NCI-H226 (cell line): Measurements from ENCODE around the gene RREB1.
A peak's percentile ranks its signal among the peaks of the same experiment; 100 is the strongest.
"Not testable (repeated sequence)": the region's sequence is repeated elsewhere in the genome, so short reads cannot be mapped to it uniquely, and the experiment has no call there.

ENCODE experiments used
- DNase-seq: peaks from one replicate; pipeline ENCODE4 v3.0.0-alpha.2; 2015

Gene RREB1

DNA sequence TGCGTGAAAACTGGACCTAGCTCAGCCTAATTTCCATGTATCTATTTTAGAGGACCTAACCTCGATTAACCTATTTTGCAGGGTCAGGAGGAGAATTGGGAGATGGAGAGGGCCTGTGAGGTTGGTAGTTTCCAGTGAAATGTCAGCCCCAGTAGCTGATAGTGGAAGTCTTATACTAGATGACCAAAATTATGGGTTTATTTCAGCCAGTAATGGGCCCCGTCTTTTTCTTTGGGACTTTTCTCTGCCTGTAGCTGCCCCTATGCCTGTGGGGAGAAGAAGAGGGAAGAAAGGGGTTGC, 37.8 kb downstream of the RREB1 start:
- no peak for DNase-seq

DNA sequence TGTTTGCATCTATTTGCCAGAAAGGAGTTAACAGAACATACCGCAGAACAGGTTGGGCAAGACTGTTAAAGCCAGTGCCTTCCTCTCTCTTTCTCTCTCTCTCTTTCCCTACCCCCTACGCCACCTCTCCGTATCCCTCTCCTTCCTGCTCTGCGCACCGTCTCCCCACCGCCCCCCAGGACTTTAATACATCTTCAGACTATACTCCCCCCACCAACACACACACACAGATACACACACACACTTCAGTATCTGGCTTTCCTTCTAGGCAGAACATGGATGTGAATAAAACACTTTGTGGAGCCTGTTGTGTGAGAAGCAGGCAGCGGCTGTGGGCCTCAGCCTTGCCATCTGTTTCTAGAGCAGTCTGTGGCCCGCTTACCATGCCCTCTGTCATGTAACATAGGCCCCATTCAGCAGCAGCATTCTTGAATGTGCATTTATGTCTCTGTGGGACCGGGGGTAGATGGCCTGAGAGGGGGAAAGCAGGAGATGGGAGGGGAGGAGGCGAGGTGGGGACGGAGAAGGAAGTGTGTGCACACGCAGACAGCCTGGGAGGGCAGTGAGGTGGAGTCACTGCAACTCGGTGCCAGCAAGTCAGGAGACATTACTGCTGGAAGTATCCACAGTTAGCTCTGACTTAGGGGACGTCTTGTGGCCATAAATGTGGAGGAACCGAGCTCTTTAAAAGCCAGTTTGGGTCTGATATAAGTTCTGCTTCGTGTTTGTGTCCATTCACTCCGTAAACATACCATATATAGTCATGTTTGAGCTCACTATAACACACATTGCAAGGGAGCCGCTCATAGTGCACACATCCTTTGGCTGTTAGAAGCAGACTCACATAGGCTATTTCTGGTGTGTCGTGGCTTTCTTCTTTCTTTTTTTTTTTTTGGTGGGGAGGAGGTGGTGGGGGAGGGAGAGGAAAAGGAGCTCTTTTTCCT, 38.4 kb downstream of the RREB1 start:
- no peak for DNase-seq

DNA sequence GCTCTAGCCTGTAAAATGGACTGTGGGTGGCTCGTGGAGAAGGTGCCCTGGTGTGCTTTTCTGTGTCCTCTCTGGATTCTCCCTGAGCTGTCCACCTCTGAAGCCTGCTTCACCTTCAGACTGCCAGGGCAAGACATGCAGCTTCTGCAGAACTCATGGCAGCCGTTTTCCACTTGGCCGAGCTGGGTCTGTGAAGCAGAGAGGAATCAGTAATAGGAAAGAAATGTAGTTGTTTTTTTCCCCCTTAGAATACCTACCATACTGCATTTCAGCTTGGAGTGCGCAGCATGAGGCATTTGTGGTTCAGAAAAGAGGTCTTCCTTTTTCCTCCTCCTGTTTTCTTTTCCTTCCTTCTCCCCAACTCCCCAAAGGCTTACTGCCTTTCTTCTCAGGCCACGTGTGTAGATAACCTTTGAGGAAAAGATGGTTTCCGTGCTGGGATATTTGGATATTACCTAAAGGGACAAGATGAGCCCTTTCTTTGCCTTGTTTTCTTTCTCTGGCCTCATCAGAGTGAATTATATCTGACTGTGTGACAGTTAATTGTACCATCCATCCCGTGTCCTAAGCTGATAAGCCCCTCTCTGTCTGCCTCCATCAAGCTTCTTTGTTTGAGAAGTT, 39.4 kb downstream of the RREB1 start:
- DNase-seq = no peak

DNA sequence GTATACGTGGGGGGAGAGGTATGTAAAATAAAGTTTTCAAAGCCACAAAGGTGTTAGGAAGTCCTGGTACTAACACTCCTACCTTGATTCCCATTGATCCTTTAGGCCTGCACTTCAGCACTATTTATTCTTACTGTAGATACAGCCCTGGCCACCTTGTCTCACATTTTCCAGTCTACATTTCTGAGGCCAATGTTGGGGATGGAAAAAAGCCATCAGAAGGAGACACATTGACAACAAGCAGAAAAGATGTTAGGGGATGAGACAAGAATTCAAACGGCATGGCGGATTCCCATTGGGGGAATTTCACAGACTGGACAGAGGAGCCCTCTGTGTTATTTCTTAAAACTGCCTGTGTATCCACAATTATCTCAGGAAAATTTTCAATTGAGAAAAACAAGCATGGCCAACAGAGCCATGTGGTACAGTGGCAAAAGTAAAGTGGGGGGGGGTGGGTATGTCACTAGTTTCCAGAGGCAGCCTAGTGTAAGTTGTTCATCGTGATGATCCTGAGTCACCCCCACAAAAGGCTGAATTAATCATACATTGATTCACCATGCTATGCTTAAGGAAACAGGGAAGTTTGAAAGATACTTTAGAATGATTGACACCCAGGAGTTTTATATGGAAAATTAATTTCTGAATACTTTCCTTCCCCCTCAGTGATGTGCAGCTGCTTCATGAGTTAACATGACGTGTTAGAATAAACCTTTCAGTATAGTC, 40.5 kb downstream of the RREB1 start:
- DNase-seq = peak; percentile 31

DNA sequence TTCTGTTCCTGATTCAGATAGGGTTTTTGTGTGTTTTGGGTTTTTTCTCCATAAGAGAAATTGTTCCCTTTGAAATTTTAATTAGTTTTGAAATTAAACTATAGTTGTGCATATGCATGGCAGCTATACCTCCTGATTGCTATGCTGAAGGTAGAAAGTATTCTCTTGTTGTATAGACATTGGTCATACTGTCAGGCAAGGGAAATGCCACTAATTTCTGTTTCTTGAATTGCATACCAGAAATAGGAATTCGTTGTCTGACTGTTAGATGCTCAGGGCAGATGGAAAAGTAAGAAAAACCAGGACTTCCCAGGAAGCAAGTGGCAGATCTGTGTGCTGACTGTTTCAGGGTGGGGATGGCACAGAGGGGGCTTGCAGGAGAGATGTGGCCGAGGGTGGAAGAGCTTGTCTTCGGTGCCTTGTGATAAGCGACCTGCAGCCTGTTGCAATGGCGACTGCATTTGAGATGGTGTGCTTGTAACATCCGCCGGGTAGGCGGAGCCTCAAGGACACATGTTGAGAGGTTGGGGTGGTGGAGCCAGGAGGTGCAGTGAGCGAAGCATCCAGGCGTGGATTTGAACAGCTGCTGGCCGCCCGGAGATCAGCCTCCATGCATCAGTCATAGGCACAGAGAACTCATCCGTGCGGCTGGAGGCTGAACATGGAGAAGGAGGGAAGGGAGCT, 42.8 kb downstream of the RREB1 start:
- no peak for DNase-seq

DNA sequence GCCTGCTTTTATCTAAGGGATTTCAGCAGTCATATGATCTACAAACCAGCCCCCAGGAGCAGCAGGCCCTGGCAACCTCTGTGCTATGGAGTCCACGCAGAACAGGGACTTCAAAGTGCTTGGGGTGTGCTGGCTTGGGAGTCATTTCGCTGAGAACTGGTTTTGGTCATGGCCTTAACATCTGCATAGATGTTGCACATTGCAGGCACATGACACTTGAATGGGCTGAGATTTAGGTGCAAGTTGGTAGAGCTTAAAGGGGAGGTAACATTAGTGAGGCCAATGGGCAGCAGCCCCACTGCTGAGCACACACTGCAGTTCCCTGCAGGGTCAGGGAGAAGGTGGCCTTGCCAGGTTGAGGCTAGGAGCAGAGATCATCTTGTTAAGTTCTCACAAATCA, 43.6 kb downstream of the RREB1 start:
- no peak for DNase-seq

DNA sequence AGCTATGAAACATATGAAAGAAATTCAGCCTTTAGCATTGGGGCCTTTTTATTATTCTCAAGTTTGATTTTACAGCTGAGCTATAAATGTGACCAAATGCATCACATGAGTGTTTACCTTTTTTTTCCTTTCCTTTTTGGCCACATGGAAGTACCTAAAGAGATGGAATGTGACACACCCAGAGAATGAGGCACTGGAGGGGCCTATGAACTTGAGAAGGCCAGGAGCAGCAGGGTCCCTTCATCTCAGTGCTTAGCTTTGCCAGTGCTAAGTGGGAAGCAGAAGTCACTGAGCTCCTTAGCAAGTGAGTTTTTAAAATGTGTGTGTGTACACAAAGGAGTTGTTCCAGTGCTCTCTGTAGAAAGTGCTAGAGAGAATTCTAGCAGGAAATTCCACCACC, 44.7 kb downstream of the RREB1 start:
- DNase-seq = no peak

DNA sequence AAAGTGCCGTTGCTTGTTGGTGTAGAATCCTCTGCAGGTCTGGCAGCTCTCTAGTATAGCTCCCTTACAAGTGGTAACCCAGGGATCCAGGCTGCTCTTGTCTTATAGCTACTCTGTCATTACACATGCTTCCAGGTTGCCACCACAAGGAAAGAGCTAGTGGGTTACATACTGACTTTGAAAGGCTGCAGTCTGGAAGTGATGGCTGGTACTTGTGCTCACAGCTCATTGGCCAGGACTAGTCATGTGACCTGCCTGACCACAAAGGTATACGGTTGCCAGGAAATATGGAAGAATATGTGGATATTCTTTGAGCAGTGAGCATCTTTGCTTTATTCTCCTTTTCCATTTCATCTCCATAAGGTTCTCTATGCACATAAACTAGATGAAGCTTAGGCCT, 46.0 kb downstream of the RREB1 start:
- DNase-seq = no peak

DNA sequence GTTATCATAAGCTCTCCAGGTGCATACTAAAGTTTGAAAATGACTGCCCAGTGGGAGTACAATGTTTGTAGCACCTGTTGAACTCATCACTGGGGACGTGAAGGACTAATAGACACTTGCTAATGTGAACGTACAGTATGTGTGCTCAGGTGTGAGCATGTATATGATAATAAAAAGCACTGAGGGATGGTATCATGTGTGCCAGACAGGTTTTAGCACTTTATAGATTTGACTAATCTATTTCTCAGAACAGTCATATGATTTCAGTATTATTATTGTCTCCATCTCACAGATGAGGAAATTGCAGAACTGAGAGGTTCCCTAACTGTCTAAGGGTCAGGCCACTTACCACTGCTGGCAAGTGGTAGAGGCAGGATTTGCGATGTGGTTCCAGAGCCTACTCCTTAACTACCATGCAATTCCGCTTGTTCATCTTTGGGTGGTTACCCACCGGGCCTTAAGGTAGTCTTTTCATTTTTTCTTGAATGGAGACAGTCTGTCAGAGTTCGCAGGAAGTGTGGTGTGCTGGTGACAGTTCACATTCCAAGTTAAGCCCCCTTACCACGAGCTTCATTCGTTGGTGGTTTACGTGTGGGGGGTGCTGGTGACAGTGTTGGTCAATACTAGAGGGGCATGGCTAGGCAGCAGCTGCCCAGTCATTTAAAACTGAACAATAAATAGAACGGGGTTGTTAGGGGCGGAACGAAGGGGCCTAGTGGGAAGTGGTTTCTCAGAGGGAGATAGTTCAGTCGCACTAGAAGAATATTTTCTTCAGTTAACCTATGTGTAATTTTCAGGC, 46.8 kb downstream of the RREB1 start:
- no peak for DNase-seq

DNA sequence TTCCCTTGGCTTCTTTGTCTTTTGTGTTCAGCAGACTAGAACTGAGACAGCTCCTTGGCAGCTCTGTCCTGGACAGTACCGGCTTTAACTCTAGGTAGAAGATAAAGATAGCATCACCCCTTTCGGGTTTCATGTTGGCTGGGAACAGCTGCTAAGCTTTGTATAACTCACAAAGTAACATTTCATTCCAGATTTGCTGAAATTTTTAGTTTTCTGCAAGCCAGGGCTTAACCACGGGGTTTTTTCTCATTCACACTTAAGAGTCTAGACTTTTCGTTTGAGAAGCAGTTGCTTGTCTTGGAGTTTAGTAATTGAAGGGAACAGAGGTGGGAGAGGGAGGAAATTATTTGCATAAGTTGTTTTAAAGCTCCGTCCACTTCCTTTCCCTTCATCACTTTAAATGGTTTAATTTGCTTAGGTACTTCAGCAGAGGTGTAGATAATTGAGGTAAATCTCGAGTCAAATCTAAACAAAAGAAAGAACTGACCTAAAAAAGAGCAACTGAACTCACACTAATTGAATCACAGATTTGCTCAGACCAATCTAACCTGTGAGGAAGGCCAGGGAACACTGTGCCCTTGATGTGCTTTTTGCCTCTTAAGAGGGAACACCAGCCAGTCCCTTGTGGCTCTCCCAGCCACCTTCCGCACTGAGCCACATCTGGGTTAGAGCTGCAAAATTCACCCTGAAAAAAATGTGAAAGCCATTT, 48.3 kb downstream of the RREB1 start:
- no peak for DNase-seq

DNA sequence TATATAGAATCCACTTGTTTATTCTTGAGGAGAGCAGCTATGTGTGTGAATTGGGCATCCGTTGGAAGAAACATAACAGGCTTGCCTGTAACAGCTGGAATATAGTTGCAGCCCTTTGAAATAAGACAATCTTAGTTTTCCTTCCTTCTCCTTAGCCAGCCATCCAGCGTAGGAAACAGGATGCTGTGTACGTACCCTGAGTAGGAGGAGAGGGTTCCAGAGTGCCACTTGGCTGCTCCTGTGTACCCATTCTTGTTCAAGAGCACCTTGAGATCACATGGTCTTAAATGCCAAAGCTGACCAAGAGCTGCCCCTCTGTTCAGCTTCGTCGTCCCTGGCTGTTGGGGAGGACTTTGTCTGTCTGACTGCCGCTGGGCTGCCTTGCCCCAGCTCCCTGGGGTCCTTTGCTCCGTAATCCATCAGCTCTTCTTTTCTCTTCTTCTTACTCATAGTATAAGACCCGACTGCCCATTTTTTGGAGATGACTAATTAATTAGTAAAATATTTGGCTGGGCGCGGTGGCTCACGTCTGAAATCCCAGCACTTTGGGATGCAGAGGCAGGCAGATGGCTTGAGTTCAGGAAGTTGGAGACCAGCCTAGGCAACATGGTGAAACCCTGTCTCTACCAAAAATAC, 49.0 kb downstream of the RREB1 start:
- no peak for DNase-seq

DNA sequence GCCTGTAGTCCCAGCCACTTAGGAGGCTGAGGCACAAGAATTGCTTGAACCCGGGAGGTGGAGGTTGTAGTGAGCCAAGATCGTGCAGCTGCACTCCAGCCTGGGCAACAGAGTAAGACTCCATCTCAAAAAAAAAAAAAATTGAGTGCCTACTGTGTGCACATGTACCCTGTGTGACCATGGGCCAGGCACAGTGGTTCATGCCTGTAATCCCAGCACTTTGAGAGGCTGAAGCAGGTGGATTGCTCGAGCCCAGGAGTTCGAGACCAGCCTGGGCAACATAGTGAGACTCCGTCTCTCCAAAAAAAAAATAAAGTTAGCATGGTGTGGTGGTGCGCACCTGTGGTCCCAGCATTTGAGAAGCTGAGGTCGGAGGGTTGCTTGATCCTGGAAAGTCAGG, 49.5 kb downstream of the RREB1 start:
- not testable (repeated sequence) for DNase-seq

DNA sequence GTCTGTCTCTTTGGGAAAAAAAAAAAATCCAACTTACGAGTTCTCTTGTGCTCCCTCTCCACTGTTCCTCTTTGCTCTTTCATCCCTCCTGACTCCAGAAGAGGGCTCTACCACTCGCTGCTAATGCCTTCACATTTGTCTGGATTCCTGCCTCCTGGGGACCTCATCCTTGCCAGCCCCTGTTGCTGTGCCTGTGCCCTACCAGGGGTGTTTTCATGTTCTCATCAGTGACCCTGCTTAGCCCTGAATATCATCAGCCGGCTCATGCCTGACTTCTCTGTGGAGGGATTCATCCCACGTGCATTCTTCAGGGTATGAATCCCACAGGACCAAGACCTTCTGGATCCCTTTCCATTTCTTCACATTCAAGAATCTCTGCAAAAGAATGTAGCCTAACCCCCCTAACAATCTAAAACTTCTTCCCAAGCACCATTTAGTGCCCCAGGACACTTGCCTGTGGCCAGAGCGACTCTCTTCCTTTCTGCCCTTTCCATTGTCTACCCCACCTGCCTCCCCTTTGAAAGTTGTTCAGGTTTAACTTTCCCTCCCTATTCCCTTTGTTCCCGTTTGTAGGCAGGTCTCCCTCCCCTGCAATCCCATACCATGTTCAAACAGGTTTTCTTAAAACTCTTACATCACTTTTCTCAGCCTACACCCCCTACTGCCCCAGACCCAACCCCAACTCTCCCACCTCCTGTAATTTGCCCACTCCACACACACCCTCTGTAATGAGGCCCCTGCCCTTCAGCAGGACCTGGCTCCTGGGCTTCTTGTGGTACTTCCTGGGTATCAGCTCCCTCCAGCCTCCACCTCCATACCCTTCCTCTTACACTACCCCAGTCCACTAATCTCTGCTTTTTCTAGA, 50.2 kb downstream of the RREB1 start:
- DNase-seq = peak; percentile 59

DNA sequence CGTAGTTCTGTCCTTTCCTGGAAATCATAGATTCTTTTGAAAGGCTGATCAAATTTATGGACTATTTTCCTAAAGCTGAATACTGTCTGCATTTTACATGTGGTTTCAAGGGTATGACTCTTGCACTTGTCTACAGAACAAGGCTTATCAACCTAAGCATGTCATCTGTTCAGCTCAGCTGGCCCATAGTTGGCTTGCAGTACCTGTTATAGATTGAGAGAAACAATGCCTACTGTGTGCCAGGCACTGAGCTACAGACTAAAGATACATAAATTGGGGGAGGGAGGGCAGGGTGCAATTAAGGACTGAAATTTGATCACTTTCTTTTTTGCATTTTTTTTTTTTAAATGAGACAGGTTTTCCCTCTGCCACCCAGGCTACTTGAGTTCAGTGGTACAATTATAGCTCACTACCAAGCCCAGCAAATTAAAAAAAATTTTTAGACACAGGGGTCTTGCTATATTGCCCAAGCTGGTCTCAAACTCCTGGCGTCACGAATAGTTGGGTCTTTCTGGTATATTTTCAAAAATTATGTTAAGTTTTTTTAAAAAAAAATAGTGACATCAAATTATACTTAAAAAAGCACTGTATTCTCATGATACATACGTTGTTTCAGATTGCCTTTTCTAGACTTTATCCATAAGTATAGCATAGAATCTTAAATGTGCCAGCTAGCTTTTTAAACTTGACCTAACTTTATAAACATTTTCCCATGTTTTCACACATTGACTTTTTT, 52.2 kb downstream of the RREB1 start:
- DNase-seq = no peak

DNA sequence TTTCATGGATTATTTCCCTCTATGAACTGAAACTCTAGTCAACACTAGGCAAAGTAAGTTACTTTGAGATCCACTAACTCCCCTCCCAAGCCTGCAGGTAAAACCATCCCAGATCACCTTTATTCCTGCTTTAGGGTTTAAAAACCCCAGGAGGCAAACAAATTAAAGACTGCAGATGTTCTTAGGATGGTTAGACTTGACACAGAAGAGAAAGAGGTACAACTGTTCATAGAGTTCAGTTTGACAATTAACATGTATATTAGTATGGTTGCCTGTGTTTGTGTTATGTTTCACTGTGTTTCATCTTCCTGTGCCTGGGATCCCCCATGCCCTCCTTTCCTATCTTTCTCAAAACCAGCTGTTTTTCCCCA, 53.5 kb downstream of the RREB1 start:
- no peak for DNase-seq

DNA sequence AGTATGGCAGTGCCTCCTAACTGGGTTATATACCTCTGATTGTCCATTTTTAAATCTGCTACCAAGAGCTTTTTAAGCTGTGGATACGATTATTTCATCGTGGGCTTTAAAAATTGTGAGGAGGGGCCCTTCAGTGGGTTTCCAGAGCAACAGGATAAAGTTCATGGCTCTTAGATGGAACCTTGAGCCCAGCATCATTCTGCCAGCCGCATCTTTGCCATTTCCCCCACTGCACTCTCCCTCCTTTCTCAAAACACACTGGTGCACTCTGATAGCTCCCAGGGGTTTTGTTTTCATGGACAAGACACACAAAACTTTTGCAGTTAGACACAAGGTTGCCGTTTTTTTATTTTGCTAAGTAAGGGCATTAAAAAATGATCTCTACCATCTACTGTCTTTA, 54.1 kb downstream of the RREB1 start:
- no peak for DNase-seq

DNA sequence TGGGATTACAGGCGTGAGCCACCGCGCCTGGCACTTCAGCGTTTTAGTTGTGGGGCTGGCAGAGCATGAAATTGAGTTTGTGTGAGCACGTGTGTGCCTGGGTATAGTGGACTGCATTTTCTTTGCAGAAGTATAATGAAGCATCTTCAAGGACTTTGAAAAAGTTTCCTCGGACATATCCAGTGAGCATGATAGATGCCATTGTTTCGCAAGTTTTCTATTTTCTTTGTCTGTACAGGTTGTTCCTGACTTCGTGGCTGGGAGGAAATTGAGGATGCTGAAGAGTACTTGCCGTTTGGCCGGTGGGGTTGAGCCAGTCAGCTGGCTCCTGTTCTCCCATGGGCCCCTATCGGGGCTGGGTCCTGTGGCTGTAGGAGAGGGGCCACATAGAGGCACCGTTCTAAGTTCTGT, 55.9 kb downstream of the RREB1 start:
- DNase-seq = no peak

DNA sequence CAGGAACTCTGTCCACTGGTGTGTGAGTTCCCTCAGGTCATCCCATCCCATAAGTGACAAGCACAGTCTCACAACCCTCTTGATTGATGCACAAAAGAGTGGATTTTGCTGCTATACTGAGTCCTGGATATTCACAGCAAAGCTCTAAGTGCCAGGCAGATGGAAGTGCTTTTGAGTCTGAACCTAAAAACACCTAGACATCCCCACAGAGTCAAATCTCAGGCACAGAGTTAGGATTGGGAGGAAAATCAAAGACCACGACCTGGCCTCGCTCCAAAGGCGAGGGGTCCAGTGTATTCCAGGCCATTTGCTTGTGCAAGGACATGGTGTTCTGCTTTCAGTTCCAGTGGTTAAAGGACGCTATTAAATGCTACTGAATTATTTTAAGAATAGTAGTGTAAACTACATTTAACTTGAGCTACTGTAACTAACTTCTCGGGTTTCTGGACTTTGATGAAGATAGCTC, 56.8 kb downstream of the RREB1 start:
- DNase-seq = no peak
